HepG2 (cell line): ENCODE measurements around the gene CISD3. TPM values are rescaled to one million over a fixed set of nuclear protein-coding genes. Genes with fewer than 3 reads are reported as not detected.

ENCODE experiments used
- ATAC-seq: fragments of 200-7000 bp; cut with Tn5 transposase; 3 replicates; pipeline ENCODE4 v1.9.1; 2020; ENCODE audit warnings: mild to moderate bottlenecking, moderate library complexity
- BruUV-seq: library from RNA; stranded (reverse); fragments of 400-500 nt; replicated peaks from 2 replicates; lab custom pipeline; 2021; lab: Mats Ljungman, UMichigan
- CTCF ChIA-PET: fragments of 300-600 bp; formaldehyde crosslinking; extraction: SDS; loops from one replicate; lab custom pipeline; 2021; ENCODE audit warnings: low total read pairs, inconsistent platforms, low intra/inter-chr PET ratio; lab: Yijun Ruan, JAX
- POLR2A ChIA-PET: fragments of 350-600 bp; sonication (Branson Sonifier 250); formaldehyde crosslinking; loops from one replicate; lab custom pipeline; 2020; ENCODE audit warnings: antibody characterized with exemption, inconsistent platforms; lab: Yijun Ruan, JAX
- DNase-seq: peaks from one replicate; pipeline ENCODE4 v3.0.0-alpha.2; 2015; ENCODE audit warnings: low spot score
- FAIRE-seq: peaks from 3 replicates; lab custom pipeline; 2011; peaks lifted over from hg19 to GRCh38; lab: Jason Lieb, UNC
- H2AFZ ChIP-seq: one replicate; pipeline ENCODE4 v1.6.1; 2011; ENCODE audit warnings: low read length, inconsistent platforms
- H3K27ac ChIP-seq: fragments of 300-600 bp; 3 replicates; pipeline ENCODE4 v1.8.0; 2011; ENCODE audit warnings: mixed run types, mild to moderate bottlenecking, mixed read lengths, low read length, inconsistent platforms; ENCODE audit not compliant: insufficient read depth; ENCODE audit errors: extremely low read length
- H3K27me3 ChIP-seq, 2 experiments: fragments of 200-600 bp in 1 of 2; 2 replicates in 1 of 2; 3 replicates in 1 of 2; pipeline versions ENCODE4 v1.6.0 to v1.8.0; 2011; ENCODE audit warnings: low read length in 2 of 2, mild to moderate bottlenecking in 2 of 2, moderate library complexity in 2 of 2, inconsistent platforms in 1 of 2; ENCODE audit not compliant: insufficient read depth in 2 of 2, control insufficient read depth in 1 of 2
- H3K36me3 ChIP-seq, 2 experiments: fragments of 200-600 bp in 1 of 2; replicated peaks in 1 of 2; 2 replicates in 1 of 2; 3 replicates in 1 of 2; pipeline versions ENCODE4 v1.5.1 to v1.8.0; 2011; ENCODE audit warnings: low read length in 2 of 2, inconsistent platforms in 1 of 2; ENCODE audit not compliant: insufficient read depth in 2 of 2, control insufficient read depth in 1 of 2
- H3K4me1 ChIP-seq: 2 replicates; pipeline ENCODE4 v1.5.1; 2012; ENCODE audit warnings: low read length, inconsistent platforms; ENCODE audit not compliant: insufficient read depth
- H3K4me2 ChIP-seq: 2 replicates; pipeline ENCODE4 v1.6.0; 2011; ENCODE audit warnings: low read depth, low read length, inconsistent platforms
- H3K4me3 ChIP-seq, 3 experiments: fragments of 200-600 bp in 1 of 3; sonication (generic), shearing (Covaris generic) in 1 of 3; replicated peaks in 1 of 3; 2 replicates each; pipeline ENCODE4 v1.5.1; 2011 to 2016; ENCODE audit warnings: low read length in 3 of 3, inconsistent platforms in 2 of 3, low read depth in 2 of 3, mild to moderate bottlenecking in 2 of 3, control low read depth in 1 of 3, mixed read lengths in 1 of 3; ENCODE audit not compliant: insufficient read depth in 1 of 3
- H3K79me2 ChIP-seq: one replicate; pipeline ENCODE4 v1.6.1; 2011; ENCODE audit warnings: low read length, inconsistent platforms; ENCODE audit not compliant: insufficient read depth
- H3K9ac ChIP-seq: 2 replicates; pipeline ENCODE4 v1.6.0; 2011; ENCODE audit warnings: mild to moderate bottlenecking, low read depth, low read length, inconsistent platforms; ENCODE audit not compliant: insufficient read depth
- H3K9me3 ChIP-seq: 2 replicates; pipeline ENCODE4 v1.5.1; 2012; ENCODE audit warnings: mild to moderate bottlenecking, low read length
- H4K20me1 ChIP-seq: 2 replicates; pipeline ENCODE4 v1.6.0; 2011; ENCODE audit warnings: inconsistent platforms, mild to moderate bottlenecking, low read length, moderate library complexity; ENCODE audit not compliant: insufficient read depth
- BCLAF1 ChIP-seq: fragments of 450-650 bp; IDR thresholded peaks from 2 replicates; pipeline ENCODE4 v1.6.1; 2017; ENCODE audit warnings: mild to moderate bottlenecking
- LRRFIP1 ChIP-seq: sonication (generic); formaldehyde crosslinking; conservative IDR thresholded peaks from 2 replicates; pipeline ENCODE4 v1.4.0; 2020; ENCODE audit warnings: missing genetic modification reagents
- MAZ ChIP-seq, 2 experiments: sonication (generic) in 1 of 2; formaldehyde crosslinking in 1 of 2; IDR thresholded peaks; 2 replicates each; pipeline versions ENCODE4 v1.5.0 to v1.6.1; 2012 to 2020; ENCODE audit warnings: low read depth in 2 of 2, mild to moderate bottlenecking in 2 of 2, borderline replicate concordance in 1 of 2, improper control_type of control experiment in 1 of 2, low read length in 1 of 2, missing genetic modification reagents in 1 of 2, moderate library complexity in 1 of 2
- MTERF4 ChIP-seq: sonication (generic); formaldehyde crosslinking; IDR thresholded peaks from 2 replicates; pipeline ENCODE4 v1.8.0; 2023; ENCODE audit warnings: mild to moderate bottlenecking, missing genetic modification reagents
- ZFAT ChIP-seq: sonication (generic); formaldehyde crosslinking; conservative IDR thresholded peaks from 2 replicates; pipeline ENCODE4 v1.8.1; 2023; ENCODE audit warnings: missing genetic modification reagents, inconsistent platforms
- ZNF276 ChIP-seq: sonication (generic); formaldehyde crosslinking; IDR thresholded peaks from 2 replicates; pipeline ENCODE4 v1.4.0; 2020; ENCODE audit warnings: mild to moderate bottlenecking, low read depth, missing genetic modification reagents
- ZUFSP ChIP-seq: sonication (generic); formaldehyde crosslinking; IDR thresholded peaks from 2 replicates; pipeline ENCODE4 v1.9.0; 2021; ENCODE audit warnings: missing genetic modification reagents, mild to moderate bottlenecking, borderline replicate concordance
- WGBS: methylation state at CpG from one replicate; pipeline ENCODE4 v1.1.6; 2017; ENCODE audit warnings: low lambda C conversion rate; 5-methylcytosine and 5-hydroxymethylcytosine counted together
- in situ Hi-C: cut with HindIII; loops from 2 replicates; pipeline ENCODE4 v1.10.0; 2017; ENCODE audit warnings: low pct_unique_long_range_greater_than_20kb; ENCODE audit not compliant: extremely low pct_ligation_motif_present
- intact Hi-C: fragments of 100-400 bp; cut with micrococcal nuclease; formaldehyde crosslinking; loops from one replicate; pipeline ENCODE4 v1.10.0; 2022; ENCODE audit not compliant: unreplicated experiment
- polyA plus RNA-seq, 8 experiments: library from polyadenylated mRNA; depleted of rRNA in 3 of 8; stranded (reverse) in 7 of 8; unstranded in 1 of 8; fragments of >200 nt; fragmentation: Illumina TruSeq in 4 of 8; extraction: Trizol in 4 of 8; gene quantifications; 2 replicates each; pipeline versions ENCODE4 v1.2.1 to v1.2.3, GENCODE V29; 2011 to 2016; ENCODE audit warnings: low read depth in 4 of 8, missing spikeins in 1 of 8, mixed read lengths in 1 of 8; ENCODE audit not compliant: insufficient read depth in 1 of 8
- total RNA-seq, 5 experiments: library from RNA; depleted of rRNA; stranded (reverse); fragments of >200 nt; fragmentation: Illumina TruSeq; extraction: Trizol; gene quantifications; 2 replicates each; pipeline ENCODE4 v1.2.3, GENCODE V29; 2016; ENCODE audit warnings: low read depth in 1 of 5

Gene CISD3
- total and polyA plus RNA-seq, 2 of the 13 experiments (the other 11 are each of a cell fraction or from before 2014, with no cell fraction given), result 30.0 to 34.1 TPM

- Histone ChIP-seq H3K79me2 (peaks cover 24% of the 10 kb centered on the region), H3K4me3 (peak within 1 kb of the TSS; percentile 82 to 93 (median 84)), H3K27me3 (no peaks in the 10 kb centered on the region; a peak in 1 of 5 replicates), H3K27ac (peak within 1 kb of the TSS; percentile 81), H3K4me2 (peak within 1 kb of the TSS; percentile 91), H4K20me1 (no peaks in the 10 kb centered on the region), H2AFZ (peak within 1 kb of the TSS; percentile 53), H3K9me3 (no peaks in the 10 kb centered on the region), H3K36me3 (peaks cover 9 to 22% of the 10 kb centered on the region in 2 experiments), H3K4me1 (peaks cover 30% of the 10 kb centered on the region), H3K9ac (peak within 1 kb of the TSS; percentile 93)
- DNase-seq, result peak; percentile 100
- ChIA-PET POLR2A (interaction anchor here (0.6 to 4.4 kb wide), 16 partner anchors 12 to 401 kb away, joined by 3 to 57 read pairs (median 4); partner anchors contain the start of genes CISD3, CWC25, LASP1 and PIP4K2B), CTCF (no interaction called here)
- in situ Hi-C loops, result loop anchor here (25.0 kb wide), 1 partner anchor 410 kb away; the partner anchor contains the start of genes ARL5C and PLXDC1
- 2% methylated on average over 35 of the region's 44 CpGs for WGBS
- no peak for FAIRE-seq
- BruUV-seq, result no TSS peak
- intact Hi-C loops, result loop anchor here (1.0 to 5.0 kb wide), 4 partner anchors 48 to 1355 kb away; no protein-coding TSS in a partner anchor
- ATAC-seq, result peak; percentile 86
- TF ChIP-seq MTERF4 (CRISPR knock-in tag) (no peak), ZFAT (CRISPR knock-in tag) (no peak), BCLAF1 (no peak), ZUFSP (CRISPR knock-in tag) (no peak), LRRFIP1 (CRISPR knock-in tag) (no peak), MAZ (IDR thresholded peaks at IDR 0.05; ENCODE audit: borderline replicate concordance, low read depth, low read length) (no peak), MAZ (CRISPR knock-in tag; IDR thresholded peaks at IDR 0.05; ENCODE audit: low read depth) (peak; percentile 69), ZNF276 (CRISPR knock-in tag) (peak; percentile 85; the same call in 1 of the 2 replicates)
Observed at GRCh38 chr17:38752308-38753070, 22.3 kb downstream of the CISD3 start, which contains the start of gene PSMB3. Gene PSMB3, plus strand, starts transcription at chr17:38752741. Its CDS starts 86 bp downstream, at chr17:38752827.
